Measurements from ENCODE around the gene RIOX2. TPM values are rescaled to one million over a fixed set of nuclear protein-coding genes. Genes with fewer than 3 reads are reported as not detected.

The RIOX2 gene
- total and polyA plus RNA-seq, 2 of the 13 experiments (the other 11 are each of a cell fraction or from before 2014, with no cell fraction given): 19.9 to 43.3 TPM

DNA sequence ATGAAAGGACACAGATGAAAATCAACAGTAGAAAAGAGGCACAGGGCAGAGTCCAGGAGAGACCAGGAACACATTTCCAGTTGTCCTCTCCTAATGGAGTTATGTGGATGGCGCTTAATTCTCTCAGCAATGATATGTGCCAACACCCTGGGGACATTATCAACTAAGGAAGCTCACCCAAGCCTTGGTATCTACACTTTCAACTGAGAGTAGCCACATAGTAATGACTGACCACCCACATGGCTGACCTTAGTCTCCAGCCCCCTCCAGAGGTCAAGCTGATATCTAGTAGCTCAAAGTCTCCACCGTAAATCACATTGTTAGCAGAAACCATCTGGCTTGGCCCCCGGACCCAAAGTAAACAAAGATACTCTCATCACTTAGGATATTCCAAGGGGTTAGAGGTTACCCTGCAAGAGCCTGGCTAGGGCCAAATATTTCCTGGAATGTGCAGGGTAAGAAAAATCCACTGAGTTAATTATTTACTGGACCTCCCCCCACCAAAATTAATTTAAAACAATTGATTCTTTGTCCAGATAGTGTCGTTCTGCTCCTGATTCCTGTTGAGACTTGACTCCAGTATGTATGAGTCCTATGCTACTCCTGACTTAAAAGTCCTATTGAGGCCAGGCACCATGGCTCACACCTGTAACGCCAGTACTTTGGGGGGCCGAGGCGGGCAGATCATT lies 38.1 kb upstream of the RIOX2 start (continued):
- TF ChIP-seq, protein P1, sequence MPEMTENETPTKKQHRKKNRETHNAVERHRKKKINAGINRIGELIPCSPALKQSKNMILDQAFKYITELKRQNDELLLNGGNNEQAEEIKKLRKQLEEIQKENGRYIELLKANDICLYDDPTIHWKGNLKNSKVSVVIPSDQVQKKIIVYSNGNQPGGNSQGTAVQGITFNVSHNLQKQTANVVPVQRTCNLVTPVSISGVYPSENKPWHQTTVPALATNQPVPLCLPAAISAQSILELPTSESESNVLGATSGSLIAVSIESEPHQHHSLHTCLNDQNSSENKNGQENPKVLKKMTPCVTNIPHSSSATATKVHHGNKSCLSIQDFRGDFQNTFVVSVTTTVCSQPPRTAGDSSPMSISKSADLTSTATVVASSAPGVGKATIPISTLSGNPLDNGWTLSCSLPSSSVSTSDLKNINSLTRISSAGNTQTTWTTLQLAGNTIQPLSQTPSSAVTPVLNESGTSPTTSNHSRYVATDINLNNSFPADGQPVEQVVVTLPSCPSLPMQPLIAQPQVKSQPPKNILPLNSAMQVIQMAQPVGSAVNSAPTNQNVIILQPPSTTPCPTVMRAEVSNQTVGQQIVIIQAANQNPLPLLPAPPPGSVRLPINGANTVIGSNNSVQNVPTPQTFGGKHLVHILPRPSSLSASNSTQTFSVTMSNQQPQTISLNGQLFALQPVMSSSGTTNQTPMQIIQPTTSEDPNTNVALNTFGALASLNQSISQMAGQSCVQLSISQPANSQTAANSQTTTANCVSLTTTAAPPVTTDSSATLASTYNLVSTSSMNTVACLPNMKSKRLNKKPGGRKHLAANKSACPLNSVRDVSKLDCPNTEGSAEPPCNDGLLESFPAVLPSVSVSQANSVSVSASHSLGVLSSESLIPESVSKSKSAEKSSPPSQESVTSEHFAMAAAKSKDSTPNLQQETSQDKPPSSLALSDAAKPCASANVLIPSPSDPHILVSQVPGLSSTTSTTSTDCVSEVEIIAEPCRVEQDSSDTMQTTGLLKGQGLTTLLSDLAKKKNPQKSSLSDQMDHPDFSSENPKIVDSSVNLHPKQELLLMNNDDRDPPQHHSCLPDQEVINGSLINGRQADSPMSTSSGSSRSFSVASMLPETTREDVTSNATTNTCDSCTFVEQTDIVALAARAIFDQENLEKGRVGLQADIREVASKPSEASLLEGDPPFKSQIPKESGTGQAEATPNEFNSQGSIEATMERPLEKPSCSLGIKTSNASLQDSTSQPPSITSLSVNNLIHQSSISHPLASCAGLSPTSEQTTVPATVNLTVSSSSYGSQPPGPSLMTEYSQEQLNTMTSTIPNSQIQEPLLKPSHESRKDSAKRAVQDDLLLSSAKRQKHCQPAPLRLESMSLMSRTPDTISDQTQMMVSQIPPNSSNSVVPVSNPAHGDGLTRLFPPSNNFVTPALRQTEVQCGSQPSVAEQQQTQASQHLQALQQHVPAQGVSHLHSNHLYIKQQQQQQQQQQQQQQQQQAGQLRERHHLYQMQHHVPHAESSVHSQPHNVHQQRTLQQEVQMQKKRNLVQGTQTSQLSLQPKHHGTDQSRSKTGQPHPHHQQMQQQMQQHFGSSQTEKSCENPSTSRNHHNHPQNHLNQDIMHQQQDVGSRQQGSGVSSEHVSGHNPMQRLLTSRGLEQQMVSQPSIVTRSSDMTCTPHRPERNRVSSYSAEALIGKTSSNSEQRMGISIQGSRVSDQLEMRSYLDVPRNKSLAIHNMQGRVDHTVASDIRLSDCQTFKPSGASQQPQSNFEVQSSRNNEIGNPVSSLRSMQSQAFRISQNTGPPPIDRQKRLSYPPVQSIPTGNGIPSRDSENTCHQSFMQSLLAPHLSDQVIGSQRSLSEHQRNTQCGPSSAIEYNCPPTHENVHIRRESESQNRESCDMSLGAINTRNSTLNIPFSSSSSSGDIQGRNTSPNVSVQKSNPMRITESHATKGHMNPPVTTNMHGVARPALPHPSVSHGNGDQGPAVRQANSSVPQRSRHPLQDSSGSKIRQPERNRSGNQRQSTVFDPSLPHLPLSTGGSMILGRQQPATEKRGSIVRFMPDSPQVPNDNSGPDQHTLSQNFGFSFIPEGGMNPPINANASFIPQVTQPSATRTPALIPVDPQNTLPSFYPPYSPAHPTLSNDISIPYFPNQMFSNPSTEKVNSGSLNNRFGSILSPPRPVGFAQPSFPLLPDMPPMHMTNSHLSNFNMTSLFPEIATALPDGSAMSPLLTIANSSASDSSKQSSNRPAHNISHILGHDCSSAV (CRISPR knock-in tag; IDR thresholded peaks at IDR 0.05; ENCODE audit: borderline replicate concordance): no peak
- TF ChIP-seq ZNF629 (CRISPR knock-in tag; conservative IDR thresholded peaks at IDR 0.05) (peak; percentile 36), PLRG1 (conservative IDR thresholded peaks at IDR 0.05) (no peak), NFIB (CRISPR knock-in tag; IDR thresholded peaks at IDR 0.05; ENCODE audit: borderline replicate concordance) (no peak), MIER3 (CRISPR knock-in tag; IDR thresholded peaks at IDR 0.05; ENCODE audit: borderline replicate concordance) (no peak), XRCC5 (optimal IDR thresholded peaks at IDR 0.05; ENCODE audit: low read length) (peak; percentile 76), GZF1 (CRISPR knock-in tag; IDR thresholded peaks at IDR 0.05) (0 out of 2 replicates have a peak, but pooled peaks have one; percentile 29), ARHGAP35 (CRISPR knock-in tag; IDR thresholded peaks at IDR 0.05; ENCODE audit: borderline replicate concordance) (no peak), ZNF33A (CRISPR knock-in tag; IDR thresholded peaks at IDR 0.05; ENCODE audit: borderline replicate concordance) (no peak), DR1 (CRISPR knock-in tag; IDR thresholded peaks at IDR 0.05) (no peak), SIX1 (CRISPR knock-in tag; IDR thresholded peaks at IDR 0.05; ENCODE audit: borderline replicate concordance) (peak; percentile 58), TEAD3 (CRISPR knock-in tag; optimal IDR thresholded peaks at IDR 0.05; ENCODE audit: borderline replicate concordance) (peak; percentile 95), PPARG (CRISPR knock-in tag; conservative IDR thresholded peaks at IDR 0.05) (0 out of 2 replicates have a peak, but pooled peaks have one; percentile 53)
- TF ChIP-seq, protein P2, sequence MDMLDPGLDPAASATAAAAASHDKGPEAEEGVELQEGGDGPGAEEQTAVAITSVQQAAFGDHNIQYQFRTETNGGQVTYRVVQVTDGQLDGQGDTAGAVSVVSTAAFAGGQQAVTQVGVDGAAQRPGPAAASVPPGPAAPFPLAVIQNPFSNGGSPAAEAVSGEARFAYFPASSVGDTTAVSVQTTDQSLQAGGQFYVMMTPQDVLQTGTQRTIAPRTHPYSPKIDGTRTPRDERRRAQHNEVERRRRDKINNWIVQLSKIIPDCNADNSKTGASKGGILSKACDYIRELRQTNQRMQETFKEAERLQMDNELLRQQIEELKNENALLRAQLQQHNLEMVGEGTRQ (IDR thresholded peaks at IDR 0.05; ENCODE audit: low read depth, low read length): no peak
- TF ChIP-seq, protein P2 (CRISPR knock-in tag; IDR thresholded peaks at IDR 0.05; ENCODE audit: borderline replicate concordance): no peak
- TF ChIP-seq, protein P3, sequence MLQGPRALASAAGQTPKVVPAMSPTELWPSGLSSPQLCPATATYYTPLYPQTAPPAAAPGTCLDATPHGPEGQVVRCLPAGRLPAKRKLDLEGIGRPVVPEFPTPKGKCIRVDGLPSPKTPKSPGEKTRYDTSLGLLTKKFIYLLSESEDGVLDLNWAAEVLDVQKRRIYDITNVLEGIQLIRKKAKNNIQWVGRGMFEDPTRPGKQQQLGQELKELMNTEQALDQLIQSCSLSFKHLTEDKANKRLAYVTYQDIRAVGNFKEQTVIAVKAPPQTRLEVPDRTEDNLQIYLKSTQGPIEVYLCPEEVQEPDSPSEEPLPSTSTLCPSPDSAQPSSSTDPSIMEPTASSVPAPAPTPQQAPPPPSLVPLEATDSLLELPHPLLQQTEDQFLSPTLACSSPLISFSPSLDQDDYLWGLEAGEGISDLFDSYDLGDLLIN (CRISPR knock-in tag; IDR thresholded peaks at IDR 0.05; ENCODE audit: borderline replicate concordance): no peak
- TF ChIP-seq, protein P4, sequence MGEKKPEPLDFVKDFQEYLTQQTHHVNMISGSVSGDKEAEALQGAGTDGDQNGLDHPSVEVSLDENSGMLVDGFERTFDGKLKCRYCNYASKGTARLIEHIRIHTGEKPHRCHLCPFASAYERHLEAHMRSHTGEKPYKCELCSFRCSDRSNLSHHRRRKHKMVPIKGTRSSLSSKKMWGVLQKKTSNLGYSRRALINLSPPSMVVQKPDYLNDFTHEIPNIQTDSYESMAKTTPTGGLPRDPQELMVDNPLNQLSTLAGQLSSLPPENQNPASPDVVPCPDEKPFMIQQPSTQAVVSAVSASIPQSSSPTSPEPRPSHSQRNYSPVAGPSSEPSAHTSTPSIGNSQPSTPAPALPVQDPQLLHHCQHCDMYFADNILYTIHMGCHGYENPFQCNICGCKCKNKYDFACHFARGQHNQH (CRISPR knock-in tag; IDR thresholded peaks at IDR 0.05): no peak

Measured in HepG2 (cell line).